Mucosa of descending colon (tissue), 3 donors: Measurements from ENCODE around the gene NPY. TPM values are rescaled to one million over a fixed set of nuclear protein-coding genes. Genes with fewer than 3 reads are reported as not detected.

Experiments used
- ATAC-seq: fragments of 200-7000 bp; cut with Tn5 transposase; one replicate; pipeline ENCODE4 v1.9.1; 2020; ENCODE audit warnings: mild to moderate bottlenecking, moderate library complexity
- DNase-seq, 3 donors: peaks; one replicate each; pipeline ENCODE4 v3.0.0-alpha.2; 2020
- H3K36me3 ChIP-seq: fragments of 200-600 bp; one replicate; pipeline ENCODE4 v1.8.0; 2021; ENCODE audit warnings: low read depth, mild to moderate bottlenecking
- H3K4me1 ChIP-seq: fragments of 200-600 bp; one replicate; pipeline ENCODE4 v1.8.0; 2021; ENCODE audit warnings: low read depth, mild to moderate bottlenecking
- H3K4me3 ChIP-seq: fragments of 200-600 bp; one replicate; pipeline ENCODE4 v1.8.0; 2021; ENCODE audit warnings: mild to moderate bottlenecking
- H3K9me3 ChIP-seq: fragments of 200-600 bp; one replicate; pipeline ENCODE4 v1.8.0; 2021; ENCODE audit warnings: mild to moderate bottlenecking
- intact Hi-C, 2 donors: fragments of 100-400 bp; cut with DNase I in 1 of 2; cut with micrococcal nuclease in 1 of 2; formaldehyde crosslinking; loops; one replicate each; pipeline versions ENCODE4 v1.11.0 to v1.11.1; 2022; cut with DNase I, micrococcal nuclease
- long read RNA-seq, 2 donors: library from polyadenylated mRNA; unstranded; transcript quantifications; one replicate each; pipeline ENCODE4 v2.0.0, GENCODE V29; 2019 to 2021
- total RNA-seq, 3 donors: library from RNA; stranded (reverse); fragmentation: NEBNext Ultra II Directional in 2 of 3; extraction: Animal tissue kit (Norgen Biotek cat#: 25700) in 2 of 3; gene quantifications; one replicate each; pipeline versions ENCODE4 v1.2.1 to v1.2.4, GENCODE V29; 2021 to 2023
- TF ChIP-seq, protein P1 (sequence below): fragments of 200-600 bp; IDR thresholded peaks from one replicate; pipeline ENCODE4 v1.8.0; 2022; ENCODE audit warnings: antibody characterized with exemption, mild to moderate bottlenecking
- donor health status: DM: no; HTN: no; CAD: no; lungs with moderate emphysema.
- donor health status: DM: no; HTN: no; CAD: no.
- donor health status: DM: no; HTN: yes; CAD: no.

NPY gene
- under 1 TPM in 2 of 3 donors, not detected in 1; 0.55 to 0.75 TPM for total RNA-seq
- long read RNA-seq, donor 1, result 0 reads
- long read RNA-seq, donor 2, result 0 reads

DNA sequence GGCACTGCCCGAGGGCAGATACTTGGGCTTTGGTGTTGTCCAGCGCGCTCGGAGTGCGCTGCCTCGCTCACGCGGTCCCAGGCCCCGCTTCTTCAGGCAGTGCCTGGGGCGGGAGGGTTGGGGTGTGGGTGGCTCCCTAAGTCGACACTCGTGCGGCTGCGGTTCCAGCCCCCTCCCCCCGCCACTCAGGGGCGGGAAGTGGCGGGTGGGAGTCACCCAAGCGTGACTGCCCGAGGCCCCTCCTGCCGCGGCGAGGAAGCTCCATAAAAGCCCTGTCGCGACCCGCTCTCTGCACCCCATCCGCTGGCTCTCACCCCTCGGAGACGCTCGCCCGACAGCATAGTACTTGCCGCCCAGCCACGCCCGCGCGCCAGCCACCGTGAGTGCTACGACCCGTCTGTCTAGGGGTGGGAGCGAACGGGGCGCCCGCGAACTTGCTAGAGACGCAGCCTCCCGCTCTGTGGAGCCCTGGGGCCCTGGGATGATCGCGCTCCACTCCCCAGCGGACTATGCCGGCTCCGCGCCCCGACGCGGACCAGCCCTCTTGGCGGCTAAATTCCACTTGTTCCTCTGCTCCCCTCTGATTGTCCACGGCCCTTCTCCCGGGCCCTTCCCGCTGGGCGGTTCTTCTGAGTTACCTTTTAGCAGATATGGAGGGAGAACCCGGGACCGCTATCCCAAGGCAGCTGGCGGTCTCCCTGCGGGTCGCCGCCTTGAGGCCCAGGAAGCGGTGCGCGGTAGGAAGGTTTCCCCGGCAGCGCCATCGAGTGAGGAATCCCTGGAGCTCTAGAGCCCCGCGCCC, at the start of gene NPY:
TSS of gene NPY (plus strand) at position 294 of the 802 bp plus-strand sequence. CDS start 1,051 bp downstream, outside the sequence.
- no peak for ATAC-seq
- Histone ChIP-seq H3K36me3 (no peaks in the 10 kb centered on the region), H3K4me1 (no peaks in the 10 kb centered on the region), H3K9me3 (no peaks in the 10 kb centered on the region), H3K4me3 (no peak within 1 kb of the TSS)
- intact Hi-C loops, result no loop called here
- TF ChIP-seq, protein P1, sequence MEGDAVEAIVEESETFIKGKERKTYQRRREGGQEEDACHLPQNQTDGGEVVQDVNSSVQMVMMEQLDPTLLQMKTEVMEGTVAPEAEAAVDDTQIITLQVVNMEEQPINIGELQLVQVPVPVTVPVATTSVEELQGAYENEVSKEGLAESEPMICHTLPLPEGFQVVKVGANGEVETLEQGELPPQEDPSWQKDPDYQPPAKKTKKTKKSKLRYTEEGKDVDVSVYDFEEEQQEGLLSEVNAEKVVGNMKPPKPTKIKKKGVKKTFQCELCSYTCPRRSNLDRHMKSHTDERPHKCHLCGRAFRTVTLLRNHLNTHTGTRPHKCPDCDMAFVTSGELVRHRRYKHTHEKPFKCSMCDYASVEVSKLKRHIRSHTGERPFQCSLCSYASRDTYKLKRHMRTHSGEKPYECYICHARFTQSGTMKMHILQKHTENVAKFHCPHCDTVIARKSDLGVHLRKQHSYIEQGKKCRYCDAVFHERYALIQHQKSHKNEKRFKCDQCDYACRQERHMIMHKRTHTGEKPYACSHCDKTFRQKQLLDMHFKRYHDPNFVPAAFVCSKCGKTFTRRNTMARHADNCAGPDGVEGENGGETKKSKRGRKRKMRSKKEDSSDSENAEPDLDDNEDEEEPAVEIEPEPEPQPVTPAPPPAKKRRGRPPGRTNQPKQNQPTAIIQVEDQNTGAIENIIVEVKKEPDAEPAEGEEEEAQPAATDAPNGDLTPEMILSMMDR, result no peak
- DNase-seq, result peak in 1 of 3 donors; percentile 41

DNA sequence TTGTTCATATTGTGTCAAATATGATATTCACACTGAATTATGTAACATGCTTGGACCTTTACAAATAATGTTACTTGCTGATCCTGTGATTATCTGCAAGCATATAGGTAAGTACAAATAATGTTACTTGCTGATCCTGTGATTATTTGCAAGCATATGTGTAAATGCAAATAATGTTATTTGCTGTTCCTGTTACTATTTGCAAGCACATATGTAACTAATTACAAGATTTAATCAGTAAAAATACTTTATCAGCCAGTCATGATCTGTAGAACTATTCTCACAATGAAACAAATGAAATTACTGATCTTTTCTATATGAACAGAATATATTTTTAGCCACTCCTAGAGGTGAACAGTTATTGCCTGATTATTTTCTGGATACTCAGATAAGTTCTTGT, 44.7 kb upstream of the NPY start:
- Histone ChIP-seq H3K36me3 (no peaks in the 10 kb centered on the region), H3K4me1 (no peaks in the 10 kb centered on the region), H3K4me3 (no peak overlapping the region), H3K9me3 (no peaks in the 10 kb centered on the region)
- intact Hi-C loops, result no loop called here
- TF ChIP-seq, protein P1, result no peak
- DNase-seq (no peak), ATAC-seq (no peak)

GRCh38 chr7:24241206-24241605, 42.8 kb upstream of the NPY start:
- DNase-seq (no peak), ATAC-seq (no peak)
- H3K4me3 ChIP-seq, result no peak overlapping the region
- H3K36me3 ChIP-seq, result no peaks in the 10 kb centered on the region
- H3K9me3 ChIP-seq, result no peaks in the 10 kb centered on the region
- no peaks in the 10 kb centered on the region for H3K4me1 ChIP-seq
- intact Hi-C loops, result no loop called here
- TF ChIP-seq, protein P1, result no peak

- Histone ChIP-seq H3K9me3 (no peaks in the 10 kb centered on the region), H3K4me1 (no peaks in the 10 kb centered on the region), H3K36me3 (no peaks in the 10 kb centered on the region), H3K4me3 (no peak overlapping the region)
- ATAC-seq, result no peak
- DNase-seq, result no peak
- intact Hi-C loops, result no loop called here
- TF ChIP-seq, protein P1, result no peak
Observed at GRCh38 chr7:24244554-24244953, 39.4 kb upstream of the NPY start.

- Histone ChIP-seq H3K36me3 (no peaks in the 10 kb centered on the region), H3K4me1 (no peaks in the 10 kb centered on the region), H3K4me3 (no peak overlapping the region), H3K9me3 (no peaks in the 10 kb centered on the region)
- DNase-seq (no peak), ATAC-seq (no peak)
- intact Hi-C loops, result no loop called here
- TF ChIP-seq, protein P1, result no peak
Observed at GRCh38 chr7:24245362-24245761, 38.6 kb upstream of the NPY start.
